Esophagus muscularis mucosa (tissue), 4 donors: ENCODE measurements around the gene PIK3C2B.

Experiments
- EP300 ChIP-seq: sonication (generic); formaldehyde crosslinking; IDR thresholded peaks from one replicate; pipeline ENCODE4 v1.6.1; 2017; ENCODE audit warnings: antibody characterized with exemption
- POLR2A ChIP-seq: fragments of 450-650 bp; IDR thresholded peaks from one replicate; pipeline ENCODE4 v1.6.1; 2017; ENCODE audit warnings: antibody characterized with exemption, moderate library complexity, mild to moderate bottlenecking, low read depth
- POLR2AphosphoS5 ChIP-seq, 2 donors: sonication (generic); formaldehyde crosslinking; IDR thresholded peaks; one replicate each; pipeline ENCODE4 v1.6.1; 2017; ENCODE audit warnings: antibody characterized with exemption in 2 of 2
- TF ChIP-seq, protein P1 (sequence below), 3 experiments: fragments of 200-600 bp in 2 of 3; fragments of 450-650 bp in 1 of 3; sonication (generic) in 2 of 3; IDR thresholded peaks; one replicate each; pipeline ENCODE4 v1.5.1; 2017 to 2019; ENCODE audit warnings: antibody characterized with exemption in 3 of 3, mild to moderate bottlenecking in 2 of 3, moderate library complexity in 1 of 3

DNA sequence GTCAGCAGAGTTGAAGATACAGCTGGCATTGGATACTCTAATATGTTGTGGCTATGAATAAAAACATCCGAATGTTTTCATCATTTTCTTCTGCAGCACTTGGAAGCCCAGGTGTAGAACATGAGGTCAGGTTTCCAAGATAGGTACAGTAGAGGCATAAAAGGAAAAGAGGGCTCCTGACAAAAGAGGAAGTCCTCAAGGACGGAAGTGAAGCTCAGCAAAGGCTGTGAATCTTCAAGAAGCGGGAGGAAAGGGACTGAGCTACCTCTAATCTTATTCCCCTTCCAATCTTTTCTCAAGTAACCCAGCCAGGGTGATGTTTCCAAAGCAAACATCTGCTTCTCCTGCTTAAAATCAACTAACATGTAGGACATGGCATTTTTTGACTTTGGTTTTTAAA lies 4.4 kb upstream of the PIK3C2B start:
- no peak for TF ChIP-seq EP300
- TF ChIP-seq, protein P1, sequence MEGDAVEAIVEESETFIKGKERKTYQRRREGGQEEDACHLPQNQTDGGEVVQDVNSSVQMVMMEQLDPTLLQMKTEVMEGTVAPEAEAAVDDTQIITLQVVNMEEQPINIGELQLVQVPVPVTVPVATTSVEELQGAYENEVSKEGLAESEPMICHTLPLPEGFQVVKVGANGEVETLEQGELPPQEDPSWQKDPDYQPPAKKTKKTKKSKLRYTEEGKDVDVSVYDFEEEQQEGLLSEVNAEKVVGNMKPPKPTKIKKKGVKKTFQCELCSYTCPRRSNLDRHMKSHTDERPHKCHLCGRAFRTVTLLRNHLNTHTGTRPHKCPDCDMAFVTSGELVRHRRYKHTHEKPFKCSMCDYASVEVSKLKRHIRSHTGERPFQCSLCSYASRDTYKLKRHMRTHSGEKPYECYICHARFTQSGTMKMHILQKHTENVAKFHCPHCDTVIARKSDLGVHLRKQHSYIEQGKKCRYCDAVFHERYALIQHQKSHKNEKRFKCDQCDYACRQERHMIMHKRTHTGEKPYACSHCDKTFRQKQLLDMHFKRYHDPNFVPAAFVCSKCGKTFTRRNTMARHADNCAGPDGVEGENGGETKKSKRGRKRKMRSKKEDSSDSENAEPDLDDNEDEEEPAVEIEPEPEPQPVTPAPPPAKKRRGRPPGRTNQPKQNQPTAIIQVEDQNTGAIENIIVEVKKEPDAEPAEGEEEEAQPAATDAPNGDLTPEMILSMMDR (IDR thresholded peaks at IDR 0.05), result no peak
- TF ChIP-seq POLR2A, result no peak
- TF ChIP-seq POLR2AphosphoS5 (IDR thresholded peaks at IDR 0.05), result no peak
